Measurements from ENCODE around the gene SUCO.
"Not testable (repeated sequence)": the region's sequence is repeated elsewhere in the genome, so short reads cannot be mapped to it uniquely, and the experiment has no call there.

The SUCO gene

DNA sequence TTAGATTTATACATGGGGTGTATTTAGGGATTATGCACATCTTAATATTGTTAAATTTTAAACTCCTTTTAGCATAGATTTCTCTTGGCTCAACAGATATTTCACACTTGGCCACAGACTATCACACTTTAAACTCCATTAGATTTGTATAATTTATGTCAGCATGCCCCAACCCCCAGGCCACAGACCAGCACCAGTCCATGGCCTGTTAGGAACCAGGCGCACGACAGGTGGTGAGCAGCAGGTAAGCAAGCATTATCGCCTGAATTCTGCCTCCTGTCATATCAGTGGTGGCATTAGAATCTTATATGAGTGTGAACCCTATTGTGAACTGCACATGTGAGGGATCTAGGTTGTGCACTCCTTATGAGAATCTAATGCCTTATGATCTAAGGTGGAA lies 34.8 kb downstream of the SUCO start:
- DNase-seq: no peak

DNA sequence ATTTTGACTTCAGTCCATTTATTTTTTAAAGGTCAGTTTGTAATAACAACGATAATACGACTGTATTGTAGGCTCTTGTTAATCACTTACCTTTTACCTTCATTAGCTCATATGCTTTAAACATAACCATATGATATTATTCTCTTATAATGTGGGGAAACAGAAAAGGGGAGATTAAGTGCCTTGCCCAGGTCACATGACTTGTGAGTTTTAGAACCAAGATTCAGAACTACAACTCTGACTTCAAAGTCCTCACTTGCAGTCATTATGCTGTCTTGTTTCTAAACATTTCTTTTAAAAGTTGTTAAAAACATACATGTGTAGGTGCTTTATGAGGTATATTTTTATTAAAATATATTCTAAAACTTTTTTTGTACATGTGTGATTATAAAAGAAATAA lies 41.1 kb downstream of the SUCO start:
- DNase-seq: no peak

DNA sequence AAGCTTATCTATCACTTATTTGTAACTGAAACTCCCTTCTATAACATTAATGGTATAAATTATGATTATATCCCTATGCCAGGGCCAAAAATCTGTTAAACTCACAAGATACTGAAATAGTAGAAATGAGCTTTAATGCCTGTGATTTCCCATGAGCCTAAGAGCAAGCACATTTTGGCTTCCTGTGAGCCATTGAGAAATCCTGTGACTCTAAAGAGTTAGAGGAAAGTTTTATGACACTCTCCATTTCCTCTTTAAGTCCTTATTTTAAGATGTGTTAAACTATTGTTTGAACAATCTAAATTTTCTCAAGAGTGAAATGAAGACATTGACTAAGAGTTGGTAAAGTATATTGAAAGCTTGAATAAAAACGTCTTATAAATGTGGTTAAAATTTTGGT lies 45.6 kb downstream of the SUCO start:
- DNase-seq: no peak

- DNase-seq: no peak
These were observed 48.3 kb downstream of the SUCO start for GRCh38 chr1:172581273-172581672.

DNA sequence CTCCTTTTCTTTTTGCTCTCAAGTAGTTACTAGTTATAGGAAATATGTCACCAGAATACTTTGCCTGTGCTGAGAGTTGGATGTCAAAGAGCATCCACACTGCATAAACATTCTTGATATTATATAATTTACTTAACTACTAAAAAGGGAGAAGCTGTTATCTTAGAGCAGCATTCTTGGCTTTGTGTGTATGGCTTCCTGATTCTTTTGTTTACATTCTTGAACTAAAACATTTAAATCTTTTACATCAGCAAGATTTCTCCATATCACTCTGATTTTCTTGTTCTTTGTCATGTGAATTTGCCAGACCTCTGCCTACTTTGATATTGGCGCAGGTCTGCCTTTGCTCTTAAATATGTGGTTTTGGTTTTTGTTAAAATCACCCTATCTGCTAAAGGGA lies 48.8 kb downstream of the SUCO start:
- DNase-seq: no peak

- no peak for DNase-seq
These were observed 49.9 kb downstream of the SUCO start for GRCh38 chr1:172582889-172583288.

DNA sequence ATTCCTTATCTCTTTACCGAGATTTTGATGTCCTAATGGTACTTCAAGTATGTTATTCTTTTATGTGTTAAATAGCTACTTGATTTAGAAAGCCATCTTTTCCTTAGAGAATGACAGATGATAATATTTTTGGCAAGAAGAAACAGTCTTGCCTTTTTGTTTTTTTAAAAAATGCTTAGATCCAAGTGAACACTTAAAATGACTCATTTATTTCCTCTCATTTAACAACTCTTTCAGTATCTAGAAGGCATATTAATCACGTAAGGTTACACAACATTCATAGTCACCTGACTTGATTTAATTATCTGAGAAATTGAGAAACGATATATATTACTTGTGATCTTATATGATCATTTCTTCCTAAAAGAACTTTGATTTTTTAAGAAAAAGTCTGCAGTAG lies 52.4 kb downstream of the SUCO start:
- no peak for DNase-seq

DNA sequence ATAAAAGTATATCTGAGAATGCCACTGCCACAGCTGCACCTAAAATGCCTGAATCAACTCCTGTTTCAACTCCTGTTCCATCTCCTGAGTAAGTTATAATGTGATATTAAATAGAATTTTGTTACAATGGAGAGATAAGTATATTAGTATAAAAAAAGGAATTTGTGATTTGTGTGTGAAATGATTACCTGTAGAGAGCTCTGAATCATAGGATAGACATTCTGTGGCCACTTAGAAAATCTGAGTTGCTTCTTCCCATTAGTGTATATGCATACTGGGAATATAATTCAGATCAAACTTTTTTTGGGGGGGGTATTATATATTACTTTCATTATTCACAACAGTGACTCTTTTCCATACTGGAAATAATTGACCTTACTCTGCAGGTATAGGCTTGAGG lies 52.9 kb downstream of the SUCO start:
- no peak for DNase-seq

GRCh38 chr1:172588296-172589291 lies 55.6 kb downstream of the SUCO start:
- no peak for DNase-seq

GRCh38 chr1:172589553-172589952 lies 56.6 kb downstream of the SUCO start:
- DNase-seq: no peak

DNA sequence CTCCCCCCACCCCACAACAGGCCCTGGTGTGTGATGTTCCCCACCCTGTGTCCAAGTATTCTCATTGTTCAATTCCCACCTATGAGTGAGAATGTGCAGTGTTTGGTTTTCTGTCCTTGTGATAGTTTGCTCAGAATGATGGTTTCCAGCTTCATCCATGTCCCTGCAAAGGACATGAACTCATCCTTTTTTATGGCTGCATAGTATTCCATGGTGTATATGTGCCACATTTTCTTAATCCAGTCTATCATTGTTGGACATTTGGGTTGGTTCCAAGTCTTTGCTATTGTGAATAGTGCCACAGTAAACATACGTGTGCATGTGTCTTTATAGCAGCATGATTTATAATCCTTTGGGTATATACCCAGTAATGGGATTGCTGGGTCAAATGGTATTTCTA lies 58.5 kb downstream of the SUCO start:
- not testable (repeated sequence) for DNase-seq

GRCh38 chr1:172595066-172595465 lies 62.1 kb downstream of the SUCO start:
- DNase-seq: not testable (repeated sequence)

DNA sequence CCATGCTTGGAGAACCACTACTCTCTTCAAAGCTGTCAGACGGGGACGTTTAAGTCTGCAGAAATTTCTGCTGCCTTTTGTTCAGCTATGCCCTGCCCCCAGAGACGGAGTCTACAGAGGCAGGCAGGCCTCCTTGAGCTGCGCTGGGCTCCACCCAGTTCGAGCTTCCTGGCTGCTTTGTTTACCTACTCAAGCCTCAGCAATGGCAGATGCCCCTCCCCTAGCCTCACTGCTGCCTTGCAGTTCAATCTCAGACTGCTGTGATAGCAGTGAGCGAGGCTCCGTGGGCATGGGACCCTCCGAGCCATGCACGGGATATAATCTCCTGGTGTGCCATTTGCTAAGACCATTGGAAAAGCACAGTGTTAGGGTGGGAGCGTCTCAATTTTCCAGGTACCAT lies 63.8 kb downstream of the SUCO start:
- DNase-seq: peak; percentile 9

- DNase-seq: no peak
These were observed 67.0 kb downstream of the SUCO start for GRCh38 chr1:172599912-172600311.

DNA sequence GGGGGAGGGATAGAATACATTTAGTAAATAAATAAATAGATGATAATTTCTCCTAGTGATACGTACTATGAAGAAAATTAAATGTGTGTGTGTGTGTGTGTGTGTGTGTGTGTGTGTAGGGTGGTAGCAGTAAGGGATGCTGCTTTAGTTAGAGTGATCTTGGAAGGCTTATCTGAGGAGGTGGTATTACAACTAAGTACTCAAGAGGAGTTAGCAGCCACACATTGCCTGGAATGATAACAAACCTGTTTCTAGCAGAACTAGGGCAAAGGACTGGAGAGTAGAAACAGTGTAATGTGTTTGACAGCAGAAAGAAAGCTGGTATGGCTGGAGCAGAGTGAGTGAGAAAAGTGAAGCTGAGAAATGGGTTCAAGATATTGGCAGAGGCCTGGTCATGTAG lies 67.7 kb downstream of the SUCO start:
- no peak for DNase-seq

GRCh38 chr1:172601046-172601630 lies 68.2 kb downstream of the SUCO start:
- no peak for DNase-seq

- DNase-seq: no peak
These were observed 69.8 kb downstream of the SUCO start for GRCh38 chr1:172602706-172603105.

DNA sequence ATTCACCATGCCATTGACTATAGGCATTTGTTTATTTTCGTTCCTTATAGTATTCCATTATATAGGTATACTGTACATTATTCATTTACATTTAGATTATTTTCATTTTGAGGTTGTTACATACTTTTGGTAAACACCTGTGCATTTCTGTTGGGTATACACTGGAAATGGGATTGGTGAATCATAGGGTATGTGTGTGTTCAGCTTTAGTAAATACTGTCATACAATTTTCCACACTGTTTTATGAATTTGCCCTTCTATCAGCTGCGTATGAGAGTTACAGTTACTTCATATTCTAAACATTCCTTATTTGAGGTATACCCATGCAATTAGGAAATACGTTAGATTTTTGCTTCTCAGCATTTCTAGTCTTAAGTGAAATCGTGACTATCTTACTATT lies 70.9 kb downstream of the SUCO start:
- DNase-seq: no peak

- no peak for DNase-seq
These were observed 72.7 kb downstream of the SUCO start for GRCh38 chr1:172605641-172606040.

- no peak for DNase-seq
These were observed 74.2 kb downstream of the SUCO start for GRCh38 chr1:172607145-172607544.

- no peak for DNase-seq
These were observed 75.2 kb downstream of the SUCO start for GRCh38 chr1:172608098-172608601.

- DNase-seq: peak; percentile 28
These were observed 76.6 kb downstream of the SUCO start for GRCh38 chr1:172609528-172609927.

GRCh38 chr1:172612478-172612877 lies 79.5 kb downstream of the SUCO start:
- DNase-seq: no peak

- DNase-seq: no peak
These were observed 80.3 kb downstream of the SUCO start for GRCh38 chr1:172613294-172613693.

Data from central memory CD4-positive, alpha-beta T cell (primary cell).